Measurements from ENCODE around the gene KAT8. TPM values are rescaled to one million over a fixed set of nuclear protein-coding genes. Genes with fewer than 3 reads are reported as not detected.

The KAT8 gene
- total and polyA plus RNA-seq, 2 of the 13 experiments (the other 11 are each of a cell fraction or from before 2014, with no cell fraction given), result 79.0 to 84.2 TPM

DNA sequence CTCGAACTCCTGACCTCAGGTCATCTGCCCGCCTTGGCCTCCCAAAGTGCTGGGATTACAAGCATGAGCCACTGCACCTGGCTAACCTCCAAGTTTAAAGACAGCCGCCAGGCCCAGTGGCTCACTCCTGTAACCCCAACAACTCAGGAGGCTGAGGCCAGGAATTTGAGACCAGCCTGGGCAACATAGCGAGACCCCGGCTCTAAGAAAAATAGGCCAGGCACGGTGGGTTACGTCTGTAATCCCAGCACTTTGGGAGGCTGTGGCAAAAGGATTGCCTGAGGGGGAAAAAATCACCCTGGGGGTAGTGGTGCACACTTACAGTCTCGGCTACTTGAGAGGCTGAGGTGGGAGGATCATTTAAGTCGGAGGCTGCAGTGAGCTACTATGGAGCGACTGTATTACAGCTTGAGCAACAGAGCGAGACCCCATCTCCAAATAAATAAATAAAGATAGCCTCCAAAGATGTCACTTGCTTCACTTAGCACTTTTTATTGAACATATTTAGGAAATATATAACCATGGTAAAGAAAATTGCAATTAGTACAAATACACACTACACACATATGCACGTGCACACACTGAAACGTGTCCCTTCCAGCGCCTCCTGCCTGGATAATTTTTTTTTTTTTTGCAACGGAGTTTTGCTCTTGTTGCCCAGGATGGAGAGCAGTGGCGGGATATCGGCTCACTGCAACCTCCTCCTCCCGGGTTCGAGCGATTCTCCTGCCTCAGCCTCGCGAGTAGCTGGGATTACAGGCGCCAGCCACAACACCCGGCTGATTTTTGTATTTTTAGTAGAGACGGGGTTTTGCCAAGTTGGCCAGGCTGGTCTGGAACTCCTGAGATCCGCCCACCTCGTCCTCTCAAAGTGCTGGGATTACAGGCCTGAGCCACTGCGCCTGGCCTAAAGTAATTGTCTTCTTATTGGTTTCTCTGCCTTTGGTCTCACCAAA is 10.7 kb upstream of the KAT8 start (continued):
- TF ChIP-seq, protein P1, sequence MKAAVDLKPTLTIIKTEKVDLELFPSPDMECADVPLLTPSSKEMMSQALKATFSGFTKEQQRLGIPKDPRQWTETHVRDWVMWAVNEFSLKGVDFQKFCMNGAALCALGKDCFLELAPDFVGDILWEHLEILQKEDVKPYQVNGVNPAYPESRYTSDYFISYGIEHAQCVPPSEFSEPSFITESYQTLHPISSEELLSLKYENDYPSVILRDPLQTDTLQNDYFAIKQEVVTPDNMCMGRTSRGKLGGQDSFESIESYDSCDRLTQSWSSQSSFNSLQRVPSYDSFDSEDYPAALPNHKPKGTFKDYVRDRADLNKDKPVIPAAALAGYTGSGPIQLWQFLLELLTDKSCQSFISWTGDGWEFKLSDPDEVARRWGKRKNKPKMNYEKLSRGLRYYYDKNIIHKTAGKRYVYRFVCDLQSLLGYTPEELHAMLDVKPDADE (CRISPR knock-in tag; IDR thresholded peaks at IDR 0.05), result no peak
- TF ChIP-seq, protein P2, sequence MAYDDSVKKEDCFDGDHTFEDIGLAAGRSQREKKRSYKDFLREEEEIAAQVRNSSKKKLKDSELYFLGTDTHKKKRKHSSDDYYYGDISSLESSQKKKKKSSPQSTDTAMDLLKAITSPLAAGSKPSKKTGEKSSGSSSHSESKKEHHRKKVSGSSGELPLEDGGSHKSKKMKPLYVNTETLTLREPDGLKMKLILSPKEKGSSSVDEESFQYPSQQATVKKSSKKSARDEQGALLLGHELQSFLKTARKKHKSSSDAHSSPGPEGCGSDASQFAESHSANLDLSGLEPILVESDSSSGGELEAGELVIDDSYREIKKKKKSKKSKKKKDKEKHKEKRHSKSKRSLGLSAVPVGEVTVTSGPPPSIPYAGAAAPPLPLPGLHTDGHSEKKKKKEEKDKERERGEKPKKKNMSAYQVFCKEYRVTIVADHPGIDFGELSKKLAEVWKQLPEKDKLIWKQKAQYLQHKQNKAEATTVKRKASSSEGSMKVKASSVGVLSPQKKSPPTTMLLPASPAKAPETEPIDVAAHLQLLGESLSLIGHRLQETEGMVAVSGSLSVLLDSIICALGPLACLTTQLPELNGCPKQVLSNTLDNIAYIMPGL (CRISPR knock-in tag; IDR thresholded peaks at IDR 0.05; ENCODE audit: borderline replicate concordance in 1 of 2, low read depth in 1 of 2), result no peak
- TF ChIP-seq ZFP36 (IDR thresholded peaks at IDR 0.05; ENCODE audit: borderline replicate concordance, low read depth, low read length, partially characterized antibody), result no peak
- peak; percentile 68; the same call in 1 of the 2 replicates for TF ChIP-seq KDM5B (CRISPR knock-in tag; IDR thresholded peaks at IDR 0.05; ENCODE audit: borderline replicate concordance)
- no peak for TF ChIP-seq FOXP1 (IDR thresholded peaks at IDR 0.05)
- no peak for TF ChIP-seq FOXP1 (CRISPR knock-in tag; IDR thresholded peaks at IDR 0.05)
- no peak for TF ChIP-seq KDM2A (CRISPR knock-in tag; IDR thresholded peaks at IDR 0.05; ENCODE audit: borderline replicate concordance, low read depth)
- TF ChIP-seq FIP1L1 (IDR thresholded peaks at IDR 0.05; ENCODE audit: borderline replicate concordance, insufficient read depth, low read depth, low read length), result no peak
- TF ChIP-seq KAT8 (CRISPR knock-in tag; IDR thresholded peaks at IDR 0.05), result no peak
- no peak for TF ChIP-seq ZNF230 (CRISPR knock-in tag; IDR thresholded peaks at IDR 0.05)
- TF ChIP-seq, protein P3, sequence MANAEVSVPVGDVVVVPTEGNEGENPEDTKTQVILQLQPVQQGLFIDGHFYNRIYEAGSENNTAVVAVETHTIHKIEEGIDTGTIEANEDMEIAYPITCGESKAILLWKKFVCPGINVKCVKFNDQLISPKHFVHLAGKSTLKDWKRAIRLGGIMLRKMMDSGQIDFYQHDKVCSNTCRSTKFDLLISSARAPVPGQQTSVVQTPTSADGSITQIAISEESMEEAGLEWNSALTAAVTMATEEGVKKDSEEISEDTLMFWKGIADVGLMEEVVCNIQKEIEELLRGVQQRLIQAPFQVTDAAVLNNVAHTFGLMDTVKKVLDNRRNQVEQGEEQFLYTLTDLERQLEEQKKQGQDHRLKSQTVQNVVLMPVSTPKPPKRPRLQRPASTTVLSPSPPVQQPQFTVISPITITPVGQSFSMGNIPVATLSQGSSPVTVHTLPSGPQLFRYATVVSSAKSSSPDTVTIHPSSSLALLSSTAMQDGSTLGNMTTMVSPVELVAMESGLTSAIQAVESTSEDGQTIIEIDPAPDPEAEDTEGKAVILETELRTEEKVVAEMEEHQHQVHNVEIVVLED (CRISPR knock-in tag; IDR thresholded peaks at IDR 0.05; ENCODE audit: borderline replicate concordance), result 0 out of 2 replicates have a peak, but pooled peaks have one; percentile 27
- TF ChIP-seq, protein P4, sequence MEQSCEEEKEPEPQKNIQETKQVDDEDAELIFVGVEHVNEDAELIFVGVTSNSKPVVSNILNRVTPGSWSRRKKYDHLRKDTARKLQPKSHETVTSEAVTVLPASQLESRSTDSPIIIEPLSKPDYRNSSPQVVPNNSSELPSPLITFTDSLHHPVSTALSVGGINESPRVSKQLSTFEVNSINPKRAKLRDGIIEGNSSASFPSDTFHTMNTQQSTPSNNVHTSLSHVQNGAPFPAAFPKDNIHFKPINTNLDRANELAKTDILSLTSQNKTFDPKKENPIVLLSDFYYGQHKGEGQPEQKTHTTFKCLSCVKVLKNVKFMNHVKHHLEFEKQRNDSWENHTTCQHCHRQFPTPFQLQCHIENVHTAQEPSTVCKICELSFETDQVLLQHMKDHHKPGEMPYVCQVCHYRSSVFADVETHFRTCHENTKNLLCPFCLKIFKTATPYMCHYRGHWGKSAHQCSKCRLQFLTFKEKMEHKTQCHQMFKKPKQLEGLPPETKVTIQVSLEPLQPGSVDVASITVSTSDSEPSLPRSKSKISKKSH (CRISPR knock-in tag; IDR thresholded peaks at IDR 0.05; ENCODE audit: borderline replicate concordance), result no peak
- TF ChIP-seq, protein P5, sequence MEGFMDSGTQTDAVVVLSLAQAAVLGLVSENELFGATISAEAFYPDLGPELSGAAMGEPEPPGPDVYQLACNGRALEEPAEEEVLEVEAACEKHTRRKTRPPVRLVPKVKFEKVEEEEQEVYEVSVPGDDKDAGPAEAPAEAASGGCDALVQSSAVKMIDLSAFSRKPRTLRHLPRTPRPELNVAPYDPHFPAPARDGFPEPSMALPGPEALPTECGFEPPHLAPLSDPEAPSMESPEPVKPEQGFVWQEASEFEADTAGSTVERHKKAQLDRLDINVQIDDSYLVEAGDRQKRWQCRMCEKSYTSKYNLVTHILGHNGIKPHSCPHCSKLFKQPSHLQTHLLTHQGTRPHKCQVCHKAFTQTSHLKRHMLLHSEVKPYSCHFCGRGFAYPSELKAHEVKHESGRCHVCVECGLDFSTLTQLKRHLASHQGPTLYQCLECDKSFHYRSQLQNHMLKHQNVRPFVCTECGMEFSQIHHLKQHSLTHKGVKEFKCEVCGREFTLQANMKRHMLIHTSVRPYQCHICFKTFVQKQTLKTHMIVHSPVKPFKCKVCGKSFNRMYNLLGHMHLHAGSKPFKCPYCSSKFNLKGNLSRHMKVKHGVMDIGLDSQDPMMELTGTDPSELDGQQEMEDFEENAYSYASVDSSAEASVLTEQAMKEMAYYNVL (CRISPR knock-in tag; IDR thresholded peaks at IDR 0.05; ENCODE audit: borderline replicate concordance), result 0 out of 2 replicates have a peak, but pooled peaks have one; percentile 31
- no peak for TF ChIP-seq ZNF547 (CRISPR knock-in tag; IDR thresholded peaks at IDR 0.05)
- TF ChIP-seq, protein P6, sequence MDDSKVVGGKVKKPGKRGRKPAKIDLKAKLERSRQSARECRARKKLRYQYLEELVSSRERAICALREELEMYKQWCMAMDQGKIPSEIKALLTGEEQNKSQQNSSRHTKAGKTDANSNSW (CRISPR knock-in tag; IDR thresholded peaks at IDR 0.05; ENCODE audit: borderline replicate concordance), result no peak
- TF ChIP-seq ZNF598 (CRISPR knock-in tag; IDR thresholded peaks at IDR 0.05; ENCODE audit: borderline replicate concordance), result no peak
- no peak for TF ChIP-seq TOPORS (CRISPR knock-in tag; IDR thresholded peaks at IDR 0.05)

All from HepG2 (cell line).